ENCODE data around the gene TMEM63A.
A peak's percentile ranks its signal among the peaks of the same experiment; 100 is the strongest.
"Not testable (repeated sequence)": the region's sequence is repeated elsewhere in the genome, so short reads cannot be mapped to it uniquely, and the experiment has no call there.

Gene TMEM63A

DNA sequence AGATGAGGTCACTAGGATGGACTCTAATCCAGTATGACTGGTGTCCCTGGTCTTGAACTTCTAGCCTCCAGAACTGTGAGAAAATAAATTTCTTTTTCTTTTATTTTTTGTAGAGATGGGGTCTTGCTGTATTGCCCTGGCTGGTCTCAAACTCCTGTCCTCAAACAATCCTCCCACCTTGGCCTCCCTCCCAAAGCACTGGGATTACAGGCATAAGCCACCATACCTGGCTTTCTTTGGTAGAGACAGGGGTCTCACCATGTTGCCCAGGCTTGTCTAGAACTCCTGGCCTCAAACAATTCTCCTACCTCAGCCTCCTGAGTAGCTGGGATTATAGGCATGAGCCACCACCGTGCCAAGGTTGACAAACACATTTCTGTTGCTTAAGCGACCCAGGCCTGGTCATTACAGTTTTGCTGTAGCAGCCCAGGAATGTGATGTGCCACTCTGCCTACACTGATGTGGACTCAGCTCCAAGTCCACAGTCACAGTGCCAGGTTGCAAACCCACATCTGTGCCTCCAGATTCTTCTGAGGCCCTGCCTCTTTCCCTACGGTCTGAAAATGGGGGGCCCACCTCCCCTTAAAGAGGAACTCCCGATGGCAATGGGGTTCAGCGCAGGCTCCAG, 25.9 kb upstream of the TMEM63A start:
- no peak for DNase-seq

DNA sequence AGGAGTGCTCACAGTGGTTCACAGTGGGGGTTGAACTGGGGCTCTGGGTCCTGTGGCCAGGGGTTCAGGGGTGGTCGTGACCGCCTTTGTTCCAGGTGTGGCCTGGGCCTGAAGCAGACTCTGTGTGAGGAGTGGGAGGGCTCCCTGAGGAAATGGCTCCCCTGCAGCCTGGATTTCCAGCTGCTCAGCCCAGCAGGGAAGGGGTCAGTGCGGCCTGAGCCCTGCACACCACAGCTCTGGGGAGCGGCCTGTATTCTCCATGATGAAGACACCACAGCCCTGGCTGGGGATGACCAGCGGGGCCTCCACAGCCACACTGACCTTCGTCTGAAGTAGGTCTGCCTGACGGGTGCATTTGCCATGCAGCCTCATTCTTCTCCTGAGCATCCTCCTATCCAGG, 25.2 kb upstream of the TMEM63A start:
- no peak for DNase-seq

DNA sequence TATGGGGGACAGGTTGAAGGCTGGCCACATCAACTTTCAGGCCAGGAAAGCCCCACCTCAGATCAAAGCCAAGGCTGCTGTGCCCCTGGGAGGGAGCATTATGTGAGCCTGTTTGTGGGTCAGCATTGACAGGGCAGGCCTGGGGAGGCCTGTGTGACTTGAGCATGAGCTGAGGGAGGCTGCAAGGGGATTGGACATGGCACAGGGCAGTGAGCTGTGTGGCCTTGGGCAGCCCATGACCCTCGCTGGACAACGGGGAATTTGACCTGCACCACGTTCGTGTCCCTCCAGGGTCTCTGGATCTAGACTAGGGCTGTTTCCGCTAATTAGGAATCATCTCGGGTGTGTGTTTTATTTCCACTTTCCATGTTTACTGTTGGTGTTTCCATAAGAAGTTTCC, 24.3 kb upstream of the TMEM63A start:
- no peak for DNase-seq

DNA sequence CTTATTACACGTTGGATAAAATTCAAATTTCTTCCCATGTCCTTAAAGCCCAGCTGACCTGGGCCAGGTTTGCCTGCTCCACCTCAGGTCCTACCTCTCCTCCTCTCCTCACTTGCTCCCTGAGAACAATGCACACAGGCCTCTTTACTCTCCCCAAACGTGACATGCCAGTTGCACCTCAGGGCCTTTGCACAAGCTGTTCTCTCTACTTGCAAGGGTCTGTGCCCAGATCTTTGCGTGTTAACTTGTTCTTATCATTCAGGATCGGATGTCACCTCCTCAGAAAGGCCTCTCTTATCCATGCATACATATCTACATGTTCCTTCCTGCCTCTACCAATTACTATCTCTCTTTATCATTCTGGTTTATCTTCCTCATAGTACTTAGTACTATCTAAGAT, 21.4 kb upstream of the TMEM63A start:
- DNase-seq = no peak

DNA sequence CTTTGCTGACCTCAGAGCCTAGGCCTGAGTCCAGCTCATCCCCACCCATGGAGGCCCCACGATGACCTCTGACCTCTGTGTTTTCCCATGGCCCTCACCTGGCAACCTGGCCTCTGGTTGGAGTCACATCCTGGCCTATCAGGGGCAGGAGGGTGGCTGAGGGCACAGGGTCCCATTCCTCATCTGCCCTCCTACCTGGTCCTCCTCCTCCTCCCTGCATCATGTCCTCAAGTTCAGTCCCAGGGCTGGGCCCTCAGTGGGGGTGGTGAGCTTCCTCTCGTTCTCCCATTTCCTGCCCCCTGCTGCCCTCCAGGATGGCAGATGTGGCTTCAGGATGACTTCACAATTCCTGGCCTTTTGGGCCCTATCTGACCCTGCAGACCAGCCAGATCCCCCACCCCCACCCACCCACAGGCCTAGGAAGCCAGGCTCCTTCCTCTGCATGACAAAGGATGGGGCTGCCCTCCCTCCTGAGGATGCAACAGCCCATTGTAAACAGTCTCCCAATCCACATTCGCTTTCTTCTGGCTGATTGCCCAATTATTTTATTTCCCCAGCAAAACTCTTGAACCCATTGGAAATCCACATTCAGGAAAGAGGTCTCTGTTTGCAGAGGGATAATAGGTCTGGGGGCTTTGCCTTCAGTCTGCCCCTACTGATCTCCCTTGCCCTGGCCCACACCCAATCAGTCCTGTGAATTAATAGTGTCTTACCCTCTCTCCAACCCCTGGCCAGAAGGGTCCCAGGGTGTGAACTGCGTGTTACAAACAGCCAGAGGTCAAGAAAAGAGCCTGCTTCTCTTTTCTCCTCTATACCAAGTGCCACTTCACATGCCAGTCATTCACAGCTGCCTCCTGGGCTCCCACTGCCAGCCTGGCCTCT, 17.1 kb upstream of the TMEM63A start:
- no peak for DNase-seq

DNA sequence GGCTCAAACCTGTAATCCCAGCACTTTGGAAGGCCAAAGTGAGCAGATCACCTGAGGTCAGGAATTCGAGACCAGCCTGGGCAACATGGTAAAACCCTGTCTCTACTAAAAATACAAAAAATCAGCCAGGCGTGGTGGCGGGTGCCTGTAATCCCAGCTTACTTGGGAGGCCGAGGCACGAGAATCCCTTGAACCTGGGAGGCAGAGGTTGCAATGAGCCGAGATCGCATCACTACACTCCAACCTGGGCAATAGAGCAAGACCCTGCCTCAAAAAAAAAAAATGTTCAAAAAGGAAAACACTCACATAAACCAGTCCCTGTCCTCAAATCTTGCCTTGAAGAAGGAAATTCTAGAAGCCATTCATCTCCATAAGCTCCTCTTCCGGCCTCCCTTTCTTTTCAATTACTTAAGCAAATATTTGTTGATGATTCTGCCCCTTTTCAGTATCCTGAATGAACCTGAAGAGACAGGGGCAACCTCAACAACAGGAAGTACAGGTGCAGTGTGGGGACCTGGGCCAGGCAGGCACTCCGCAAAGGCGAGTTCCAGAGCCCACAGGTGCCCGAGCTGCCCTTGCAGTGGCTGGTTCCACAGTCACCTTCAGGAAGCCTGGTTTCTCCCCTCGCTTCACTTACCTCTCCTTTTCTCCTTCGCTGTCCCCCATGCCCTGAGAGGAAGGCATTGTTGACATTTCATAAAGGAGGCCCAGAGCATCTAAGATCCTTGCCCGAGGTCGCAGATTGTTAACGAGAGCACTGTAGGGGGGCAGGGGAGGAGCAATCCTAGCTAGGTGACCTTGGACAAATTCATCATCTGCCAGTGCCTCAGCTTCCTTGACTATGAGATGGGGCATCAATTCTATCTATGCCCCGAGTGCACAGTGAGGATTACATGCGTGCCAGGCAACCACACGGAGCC, 15.7 kb upstream of the TMEM63A start:
- DNase-seq = no peak

DNA sequence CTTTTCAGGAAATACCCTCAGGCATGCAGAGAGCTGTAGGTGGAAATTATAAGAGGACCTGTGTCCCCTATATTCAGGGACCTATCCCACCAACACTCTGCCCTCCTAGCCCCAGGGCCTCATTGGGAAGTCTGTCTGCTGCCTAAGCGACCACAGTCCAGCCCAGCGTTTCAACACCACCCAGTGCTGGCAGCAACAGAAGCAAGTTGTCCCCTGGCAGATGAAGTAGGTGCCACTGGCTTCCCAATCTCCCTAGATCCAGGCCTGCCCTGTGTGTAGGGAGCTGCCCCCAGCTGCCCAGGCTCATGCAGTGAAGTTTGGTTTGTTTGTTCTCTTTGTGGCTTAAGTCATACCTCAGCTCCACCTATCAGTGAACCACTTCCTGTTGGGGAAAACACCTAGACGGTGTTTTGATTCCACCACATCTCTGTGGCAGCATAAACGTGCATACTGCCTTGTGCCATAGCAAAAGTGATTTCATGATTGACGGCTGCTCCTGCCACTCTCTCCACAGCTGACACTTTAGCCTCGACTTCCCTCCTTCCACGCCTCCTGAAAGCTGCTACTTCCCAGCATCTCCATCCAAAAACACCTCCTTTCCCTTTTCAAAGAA, 14.9 kb upstream of the TMEM63A start:
- peak; percentile 91 for DNase-seq

DNA sequence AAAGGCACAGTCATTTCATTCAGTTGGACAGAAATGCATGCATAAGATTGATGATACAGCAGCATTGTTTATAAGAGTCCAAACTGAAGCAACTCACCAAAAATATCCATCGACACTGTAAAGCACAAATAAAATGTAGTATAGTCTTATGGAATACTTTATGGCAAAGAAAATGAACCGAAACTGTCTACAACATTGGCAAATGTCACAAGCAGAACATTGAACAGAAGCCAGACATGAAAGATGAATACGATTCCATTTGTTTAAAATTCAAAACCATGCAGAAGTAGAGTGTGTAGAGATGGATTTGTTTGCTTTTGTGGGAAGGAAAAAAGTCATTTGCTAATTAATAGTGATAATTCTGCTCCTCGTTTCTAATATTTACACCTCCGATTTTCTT, 14.3 kb upstream of the TMEM63A start:
- DNase-seq = no peak

DNA sequence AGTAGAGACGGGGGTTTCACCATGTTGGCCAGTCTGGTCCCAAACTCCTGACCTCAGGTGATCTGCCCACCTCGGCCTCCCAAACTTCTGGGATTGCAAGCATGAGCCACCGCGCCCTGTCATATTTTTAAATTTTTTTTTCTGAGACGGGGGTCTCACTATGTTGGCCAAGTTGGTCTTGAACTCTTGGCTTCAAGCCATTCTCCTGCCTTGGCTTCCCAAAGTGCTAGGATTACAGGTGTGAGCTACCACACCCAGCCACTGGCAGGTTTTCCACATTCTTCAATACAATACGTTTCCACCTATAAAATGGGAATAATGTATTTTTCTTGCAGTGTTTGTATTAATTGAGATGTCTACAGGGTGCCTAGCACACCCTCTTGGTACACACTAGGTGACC, 10.1 kb upstream of the TMEM63A start:
- DNase-seq = no peak

DNA sequence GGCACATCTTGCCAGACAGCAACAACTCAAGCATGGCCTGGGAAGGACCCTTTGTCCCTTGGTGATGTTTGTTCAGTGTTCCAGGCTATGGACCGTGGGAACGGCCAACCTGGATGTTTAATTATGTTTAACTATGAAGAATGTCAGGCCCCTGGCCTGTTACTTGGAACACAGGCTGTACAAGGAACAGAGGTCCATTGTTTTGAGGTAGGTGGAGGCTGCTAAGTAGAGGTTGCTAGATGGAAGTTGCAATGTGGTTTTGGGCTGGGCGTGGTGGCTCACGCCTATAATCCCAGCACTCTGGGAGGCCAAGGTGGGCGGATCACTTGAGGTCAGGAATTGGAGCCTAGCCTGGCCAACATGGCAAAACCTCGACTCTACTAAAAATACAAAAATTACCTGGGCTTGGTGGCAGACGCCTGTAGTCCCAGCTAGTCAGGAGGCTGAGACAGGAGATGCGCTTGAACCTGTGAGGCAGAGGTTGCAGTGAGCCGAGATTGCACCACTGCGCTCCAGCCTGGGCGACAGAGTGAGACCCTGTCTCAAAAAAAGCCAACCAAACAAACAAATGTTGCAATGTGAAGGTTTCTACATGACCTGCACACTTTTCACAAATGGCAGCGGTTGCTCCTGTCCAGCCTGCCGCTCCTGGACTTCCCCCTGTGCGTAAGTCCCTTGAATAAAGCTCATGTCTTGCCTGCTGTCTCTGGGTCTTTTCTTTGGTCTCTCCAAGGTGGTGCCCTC, 9.2 kb upstream of the TMEM63A start:
- DNase-seq = no peak

DNA sequence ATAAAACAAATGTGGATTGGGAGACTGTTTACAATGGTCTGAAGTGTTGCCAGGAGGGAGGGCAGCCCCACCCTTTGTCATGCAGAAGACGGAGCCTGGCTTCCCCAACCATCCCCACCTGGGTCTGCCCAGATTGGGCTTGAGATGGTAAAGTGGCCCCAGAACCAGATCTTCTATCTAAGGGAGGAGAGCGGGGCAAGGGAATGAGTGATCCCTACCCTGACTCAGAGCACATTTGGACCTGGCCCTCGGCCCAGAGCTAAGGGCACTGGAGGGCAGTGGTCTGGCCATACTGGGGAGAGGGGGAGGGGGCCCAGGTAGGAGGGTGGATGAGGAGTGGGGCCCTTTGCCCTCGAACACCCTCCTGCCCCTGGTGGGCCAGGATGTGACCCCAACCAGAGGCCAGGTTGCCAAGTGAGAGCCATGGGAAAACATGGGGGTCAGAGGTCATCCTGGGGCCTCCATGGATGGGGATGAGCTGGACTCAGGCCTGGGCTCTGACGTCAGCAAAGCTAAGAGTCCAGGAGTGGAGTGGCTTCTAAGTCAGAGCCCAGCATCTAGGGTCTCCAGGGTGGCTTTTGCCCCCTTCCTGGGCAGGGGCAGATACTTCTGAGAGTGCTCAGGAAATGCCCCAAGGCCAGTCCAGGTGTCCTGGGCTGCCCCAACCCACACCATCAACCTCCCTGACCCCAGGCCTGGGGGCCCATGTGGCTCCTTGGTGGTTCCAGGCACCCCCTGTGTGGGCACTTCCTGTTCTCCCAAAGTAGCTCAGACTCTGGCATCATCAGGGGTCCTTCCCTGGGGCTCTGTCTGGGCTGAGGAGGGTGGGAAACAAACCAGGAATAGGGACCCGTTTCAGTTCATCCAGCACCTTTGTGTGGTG, 8.4 kb upstream of the TMEM63A start:
- no peak for DNase-seq

DNA sequence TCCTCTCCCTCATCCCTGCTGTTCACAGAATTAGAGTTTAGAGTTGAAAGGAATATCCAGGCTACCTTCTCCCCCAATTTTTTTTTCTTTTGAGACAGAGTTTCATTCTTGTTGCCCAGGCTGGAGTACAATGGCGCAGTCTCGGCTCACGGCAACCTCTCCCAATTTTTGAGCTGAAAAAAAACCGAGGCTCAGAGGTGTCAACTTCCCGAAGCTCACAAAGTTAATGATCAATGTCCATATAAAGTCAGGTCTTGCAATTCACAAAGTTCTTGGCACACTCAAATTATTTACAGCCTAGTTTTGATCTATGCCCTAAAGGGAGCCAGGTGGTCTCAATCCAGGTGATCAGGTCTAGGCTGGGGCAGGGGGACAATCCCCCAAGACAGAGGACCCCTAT, 7.6 kb upstream of the TMEM63A start:
- no peak for DNase-seq

DNA sequence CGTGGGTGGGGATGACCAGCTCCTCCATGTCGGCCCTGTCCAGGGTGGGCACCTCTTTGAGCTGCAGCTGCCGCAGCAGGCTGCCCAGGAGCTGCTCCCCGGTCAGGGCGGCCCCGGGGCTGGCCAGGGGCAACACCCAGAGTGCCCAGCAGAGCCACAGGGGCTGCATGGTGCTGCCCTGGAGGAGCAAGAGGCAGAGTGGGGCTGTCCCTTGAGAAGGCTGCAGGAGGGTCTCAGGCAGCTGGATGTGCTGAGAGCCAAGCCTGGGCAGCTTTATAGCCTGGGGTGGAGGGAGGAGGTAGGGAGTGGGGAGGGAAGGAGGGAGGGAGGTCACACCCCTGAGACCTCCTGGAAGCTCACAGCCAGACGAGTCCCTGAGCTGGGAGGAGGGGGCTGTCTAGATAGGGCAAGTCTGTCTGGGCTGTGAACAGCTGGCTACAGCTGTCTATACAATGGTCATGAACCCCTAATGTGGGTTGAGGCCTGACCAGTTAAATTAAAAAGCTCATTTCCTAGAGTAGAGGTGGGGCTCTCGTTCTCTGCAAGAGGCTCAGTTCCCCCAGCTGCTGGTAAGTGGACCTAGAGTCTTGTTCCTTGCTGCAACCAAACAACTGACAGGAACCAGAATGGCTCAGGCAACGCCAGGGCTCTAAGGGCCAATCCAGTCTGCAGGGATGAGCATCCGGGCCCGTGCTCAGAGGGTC, 6.9 kb upstream of the TMEM63A start, which contains the start of gene LEFTY1:
LEFTY1 (minus strand) TSS at position 249 of the 704 bp plus-strand sequence; CDS start at position 169, 80 bp downstream.
- no peak for DNase-seq

DNA sequence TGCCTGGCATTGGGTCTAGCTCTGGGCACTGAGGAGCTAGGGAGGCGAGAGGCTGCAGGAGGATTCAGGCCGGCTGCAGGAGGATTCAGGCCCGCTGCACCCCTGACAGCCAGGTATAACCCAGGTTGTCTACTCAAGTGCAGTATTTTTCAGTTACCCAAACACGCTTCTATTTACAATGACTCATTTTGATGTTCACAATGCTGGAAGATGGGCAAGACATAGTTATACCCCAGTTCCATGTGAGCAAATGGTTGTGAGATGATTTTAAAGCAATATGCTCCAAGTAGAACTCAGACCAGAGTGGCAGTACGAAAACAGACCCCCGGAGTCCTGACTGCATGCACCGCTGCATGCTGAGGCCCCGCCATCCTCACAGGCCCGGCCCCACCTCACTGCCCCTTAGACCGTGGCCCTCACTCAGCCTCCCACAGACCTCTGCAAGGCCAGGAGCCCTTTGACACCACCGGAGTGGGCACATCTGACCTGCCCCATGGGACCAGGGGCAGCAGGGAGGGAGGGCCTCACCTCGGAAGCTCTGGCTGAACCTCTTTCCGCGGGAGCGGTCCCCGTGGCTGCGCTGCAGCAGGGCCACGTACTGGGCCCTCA, 6.2 kb upstream of the TMEM63A start:
- DNase-seq = no peak

DNA sequence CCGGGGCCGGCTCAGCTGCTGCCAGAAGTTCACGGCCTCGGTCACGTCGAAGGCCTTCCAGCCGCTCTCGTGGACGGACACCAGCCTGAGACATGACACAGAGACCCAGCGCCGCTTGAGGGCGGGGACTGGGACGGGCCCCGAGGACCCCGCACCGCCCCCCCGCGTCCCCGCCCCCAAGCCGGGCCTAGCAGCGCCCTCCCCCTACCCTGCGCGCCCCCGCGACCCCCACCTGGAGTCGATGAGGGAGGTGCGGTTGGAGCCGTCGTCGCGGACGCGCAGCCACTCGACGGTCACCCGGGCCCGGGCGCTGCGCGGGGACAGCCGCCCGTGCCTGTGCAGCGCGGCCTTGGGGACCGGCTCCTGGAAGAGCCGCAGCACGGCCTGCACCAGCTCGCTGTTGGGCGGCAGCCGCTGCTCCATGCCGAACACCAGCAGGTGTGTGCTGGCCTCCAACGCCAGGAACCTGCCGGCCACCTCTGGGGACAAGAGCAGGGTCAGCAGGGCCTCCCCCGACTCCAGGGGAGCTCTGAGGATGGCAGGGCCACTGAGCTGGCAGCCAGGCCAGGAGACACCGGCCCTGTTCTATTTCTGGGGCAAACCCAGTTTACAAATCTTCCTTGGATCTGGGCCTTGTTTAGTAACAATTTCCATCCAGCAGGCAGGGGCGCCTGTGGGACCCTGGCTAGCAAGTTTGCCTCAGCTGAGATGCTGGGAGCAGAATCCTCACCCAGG, 5.5 kb upstream of the TMEM63A start:
- not testable (repeated sequence) for DNase-seq

DNA sequence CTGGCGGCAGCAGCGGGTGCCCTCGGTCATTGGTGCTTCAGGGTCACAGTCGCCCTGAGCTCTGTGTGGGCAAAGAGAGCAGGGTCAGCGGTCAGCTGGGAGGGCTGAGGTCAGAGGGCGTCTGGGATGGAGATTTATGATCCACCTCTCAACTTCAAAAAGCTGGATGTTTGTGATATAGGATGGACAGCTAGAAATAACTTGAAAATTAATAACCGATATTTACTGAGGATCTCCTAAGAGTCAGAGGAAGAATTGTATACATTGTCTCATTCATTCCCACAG, 4.8 kb upstream of the TMEM63A start:
- DNase-seq = no peak

DNA sequence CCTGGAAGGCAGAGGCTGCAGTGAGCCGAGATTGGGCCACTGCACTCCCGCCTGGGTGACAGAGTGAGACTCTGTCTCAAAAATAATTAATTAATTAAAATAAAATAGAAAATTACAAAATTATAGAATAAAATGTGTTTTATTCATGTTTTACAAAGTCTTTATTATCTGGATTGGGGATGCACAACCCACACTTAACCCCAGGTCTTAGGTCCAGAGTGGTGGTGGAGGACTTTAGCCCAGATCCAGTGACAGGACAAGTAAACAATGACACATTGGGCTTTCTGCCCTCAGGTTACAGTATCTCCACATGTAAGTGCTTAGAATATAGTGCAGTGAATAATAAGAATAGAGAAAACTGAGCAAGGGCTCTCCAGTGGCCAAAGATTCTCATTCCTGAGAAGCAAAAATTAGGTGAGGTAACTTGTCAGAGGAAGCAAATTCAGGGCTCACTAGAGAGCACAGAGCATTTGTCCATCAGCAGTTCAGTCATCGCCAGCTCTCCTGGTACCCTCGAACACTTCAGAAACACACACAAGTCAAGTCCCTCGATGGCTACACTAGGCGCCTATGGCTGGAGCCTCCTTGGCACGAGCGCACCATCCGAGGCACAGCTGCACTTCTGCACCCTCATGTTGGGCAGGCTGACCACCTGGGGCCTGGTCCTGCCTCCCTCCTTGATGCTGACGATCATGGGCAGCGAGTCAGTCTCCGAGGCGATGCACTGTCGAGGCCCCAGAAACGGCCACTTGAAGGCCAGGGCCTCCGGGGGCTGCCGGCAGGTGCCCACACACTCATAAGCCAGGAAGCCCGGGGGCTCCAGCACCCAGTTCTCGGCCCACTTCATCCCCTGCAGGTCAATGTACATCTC, 4.2 kb upstream of the TMEM63A start:
- no peak for DNase-seq

DNA sequence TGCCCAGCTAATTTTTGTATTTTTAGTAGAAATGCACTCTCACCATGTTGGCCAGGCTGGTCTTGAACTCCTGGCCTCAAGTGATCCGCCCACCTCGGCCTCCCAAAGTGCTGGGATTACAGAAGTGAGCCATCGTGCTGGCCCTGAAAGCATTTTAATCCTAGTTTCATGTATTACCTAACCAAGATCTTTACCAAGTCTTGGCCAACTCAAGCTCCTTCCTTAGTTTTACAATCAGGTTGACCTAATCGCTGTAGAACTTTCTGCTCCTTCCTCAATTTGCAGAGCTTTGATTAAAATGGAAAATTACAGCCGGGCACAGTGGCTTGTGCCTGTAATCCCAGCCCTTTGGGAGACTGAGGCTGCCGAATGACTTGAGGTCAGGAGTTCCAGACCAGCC, 3.2 kb upstream of the TMEM63A start:
- DNase-seq = no peak
